Measurements from ENCODE around the gene TJAP1. TPM values are rescaled to one million over a fixed set of nuclear protein-coding genes. Genes with fewer than 3 reads are reported as not detected.

The TJAP1 gene
- polyA plus RNA-seq, 3 donors from 2014 or later = 2.6 to 10.9 (median 3.4) TPM

DNA sequence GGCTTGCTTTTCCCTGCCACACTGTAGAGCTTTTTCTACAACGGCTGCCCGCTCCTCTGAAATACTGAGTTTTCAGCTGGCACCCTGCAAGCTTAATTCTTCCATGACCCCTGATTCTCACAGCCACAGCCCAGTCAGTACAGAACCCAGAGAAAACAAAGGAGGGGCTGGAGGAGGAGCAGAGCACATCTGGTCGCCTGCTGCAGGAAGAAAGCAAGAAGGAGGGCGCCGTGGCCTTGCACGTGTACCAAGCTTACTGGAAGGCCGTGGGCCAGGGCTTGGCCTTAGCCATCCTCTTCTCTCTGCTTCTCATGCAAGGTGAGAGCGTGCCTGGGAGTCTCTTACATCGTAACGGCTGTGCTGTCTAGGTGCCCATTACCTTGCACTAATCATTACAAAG is 33.3 kb upstream of the TJAP1 start:
- H3K9me3 Mint-ChIP-seq = no peaks in the 10 kb centered on the region

GRCh38 chr6:43444582-43444981 is 32.8 kb upstream of the TJAP1 start:
- DNase-seq = no peak
- no peak overlapping the region for H3K27ac Mint-ChIP-seq
- no peaks in the 10 kb centered on the region for H3K9me3 Mint-ChIP-seq
- peaks cover 4 to 23% (median 15%) of the 10 kb centered on the region in 3 donors for H3K36me3 Mint-ChIP-seq
- H3K4me3 Mint-ChIP-seq = no peak overlapping the region
- H3K4me1 Mint-ChIP-seq = no peaks in the 10 kb centered on the region
- H3K27me3 Mint-ChIP-seq (ENCODE audit: low read depth in 3 of 3) = peaks cover 0 to 2% (median 0%) of the 10 kb centered on the region in 3 donors

More for the DNA sequence above, 33.3 kb upstream of the TJAP1 start:
- Mint-ChIP-seq H3K36me3 (peaks cover 4 to 23% (median 15%) of the 10 kb centered on the region in 3 donors), H3K4me1 (no peaks in the 10 kb centered on the region), H3K4me3 (no peak overlapping the region), H3K27me3 (ENCODE audit: low read depth in 3 of 3) (peaks cover 0 to 2% (median 0%) of the 10 kb centered on the region in 3 donors), H3K27ac (no peak overlapping the region)
- DNase-seq = no peak

DNA sequence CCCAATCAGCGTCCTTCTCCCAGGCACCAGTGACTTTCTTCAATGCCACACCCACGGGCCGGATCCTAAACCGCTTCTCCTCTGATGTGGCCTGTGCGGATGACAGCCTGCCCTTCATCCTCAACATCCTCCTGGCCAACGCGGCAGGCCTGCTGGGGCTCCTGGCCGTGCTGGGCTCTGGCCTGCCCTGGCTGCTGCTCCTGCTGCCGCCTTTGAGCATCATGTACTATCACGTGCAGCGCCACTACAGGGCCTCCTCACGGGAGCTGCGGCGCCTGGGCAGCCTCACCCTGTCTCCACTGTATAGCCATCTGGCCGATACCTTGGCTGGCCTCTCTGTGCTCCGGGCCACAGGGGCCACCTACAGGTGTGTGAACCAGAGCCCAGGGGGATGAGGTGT is 31.8 kb upstream of the TJAP1 start:
- Mint-ChIP-seq H3K27me3 (ENCODE audit: low read depth in 3 of 3) (peaks cover 0 to 2% (median 0%) of the 10 kb centered on the region in 3 donors), H3K4me1 (no peaks in the 10 kb centered on the region), H3K9me3 (no peaks in the 10 kb centered on the region), H3K4me3 (no peak overlapping the region), H3K27ac (no peak overlapping the region), H3K36me3 (peaks cover 4 to 23% (median 15%) of the 10 kb centered on the region in 3 donors)
- DNase-seq = no peak

DNA sequence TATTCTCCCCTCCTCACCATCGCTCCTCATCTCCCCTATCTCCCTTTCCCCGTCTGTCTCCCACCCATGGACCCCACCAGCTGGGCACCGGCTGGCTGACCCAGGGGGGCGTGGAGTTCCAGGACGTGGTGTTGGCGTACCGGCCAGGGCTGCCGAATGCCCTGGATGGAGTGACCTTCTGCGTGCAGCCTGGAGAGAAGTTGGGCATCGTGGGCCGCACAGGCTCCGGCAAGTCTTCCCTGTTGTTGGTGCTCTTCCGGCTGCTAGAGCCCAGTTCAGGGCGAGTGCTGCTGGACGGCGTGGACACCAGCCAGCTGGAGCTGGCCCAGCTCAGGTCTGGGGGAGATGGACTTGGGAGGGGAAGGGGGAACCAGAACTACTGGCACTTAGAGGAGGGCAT is 29.8 kb upstream of the TJAP1 start:
- Mint-ChIP-seq H3K27ac (peak overlapping the region in 1 of 6 donors; percentile 9), H3K4me3 (no peak overlapping the region), H3K36me3 (peaks cover 4 to 28% (median 15%) of the 10 kb centered on the region in 3 donors), H3K4me1 (no peaks in the 10 kb centered on the region), H3K27me3 (ENCODE audit: low read depth in 3 of 3) (peaks cover 0 to 2% (median 0%) of the 10 kb centered on the region in 3 donors), H3K9me3 (no peaks in the 10 kb centered on the region)
- no peak for DNase-seq

- Mint-ChIP-seq H3K4me3 (no peak overlapping the region), H3K27ac (no peak overlapping the region), H3K27me3 (ENCODE audit: low read depth in 3 of 3) (peaks cover 0 to 2% (median 0%) of the 10 kb centered on the region in 3 donors)
Observed at GRCh38 chr6:43448916-43449315, 28.5 kb upstream of the TJAP1 start.

GRCh38 chr6:43450699-43451131 is 26.7 kb upstream of the TJAP1 start:
- Mint-ChIP-seq H3K4me3 (no peak overlapping the region), H3K9me3 (no peaks in the 10 kb centered on the region), H3K36me3 (peaks cover 4 to 23% (median 8%) of the 10 kb centered on the region in 3 donors), H3K4me1 (peaks cover 4 to 7% of the 10 kb centered on the region in 2 donors), H3K27me3 (ENCODE audit: low read depth in 3 of 3) (peaks cover 0 to 3% (median 1%) of the 10 kb centered on the region in 3 donors), H3K27ac (no peak overlapping the region)
- no peak for DNase-seq

More at GRCh38 chr6:43448916-43449315, 28.5 kb upstream of the TJAP1 start:
- no peak for DNase-seq
- H3K36me3 Mint-ChIP-seq = peaks cover 4 to 30% (median 13%) of the 10 kb centered on the region in 3 donors
- no peaks in the 10 kb centered on the region for H3K9me3 Mint-ChIP-seq
- H3K4me1 Mint-ChIP-seq = peaks cover 0 to 2% of the 10 kb centered on the region in 2 donors

GRCh38 chr6:43451348-43451747 is 26.0 kb upstream of the TJAP1 start:
- Mint-ChIP-seq H3K27me3 (ENCODE audit: low read depth in 3 of 3) (peaks cover 0 to 5% (median 4%) of the 10 kb centered on the region in 3 donors), H3K4me3 (no peak overlapping the region), H3K36me3 (peaks cover 4 to 20% (median 8%) of the 10 kb centered on the region in 3 donors), H3K4me1 (peaks cover 8 to 13% of the 10 kb centered on the region in 2 donors), H3K9me3 (no peaks in the 10 kb centered on the region), H3K27ac (no peak overlapping the region)
- no peak for DNase-seq

- H3K27ac Mint-ChIP-seq = peak overlapping the region in 1 of 6 donors; percentile 46
- H3K27me3 Mint-ChIP-seq (ENCODE audit: low read depth in 3 of 3) = peaks cover 0 to 5% (median 3%) of the 10 kb centered on the region in 3 donors
- no peak for DNase-seq
- no peaks in the 10 kb centered on the region for H3K9me3 Mint-ChIP-seq
- H3K4me1 Mint-ChIP-seq = peaks cover 11 to 13% of the 10 kb centered on the region in 2 donors
- peaks cover 4 to 20% (median 8%) of the 10 kb centered on the region in 3 donors for H3K36me3 Mint-ChIP-seq
- no peak overlapping the region for H3K4me3 Mint-ChIP-seq
Observed at GRCh38 chr6:43451939-43452338, 25.4 kb upstream of the TJAP1 start.

DNA sequence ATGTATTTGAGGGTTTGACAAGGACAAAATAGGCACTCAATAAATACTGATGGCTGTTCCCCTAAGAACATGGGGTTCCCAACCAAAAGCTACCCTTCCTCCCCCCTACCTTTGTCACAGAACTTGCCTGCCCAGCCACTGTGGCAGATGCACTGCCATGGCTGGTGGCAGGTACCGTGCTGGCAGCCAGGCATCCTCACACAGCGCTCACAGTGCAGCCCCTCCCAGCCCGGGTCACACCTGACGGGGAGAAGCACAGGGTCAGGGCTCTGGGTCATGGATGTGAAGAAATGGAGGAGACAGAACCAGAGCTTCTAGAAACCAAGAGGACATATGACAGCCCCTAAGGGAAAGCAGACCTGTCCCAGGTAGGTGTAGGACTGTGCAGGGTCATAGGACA is 24.5 kb upstream of the TJAP1 start:
- H3K9me3 Mint-ChIP-seq = no peaks in the 10 kb centered on the region
- peak overlapping the region in 3 of 5 donors; percentile 19 to 81 (median 33) for H3K4me3 Mint-ChIP-seq
- peaks cover 0 to 8% (median 3%) of the 10 kb centered on the region in 3 donors for H3K27me3 Mint-ChIP-seq (ENCODE audit: low read depth in 3 of 3)
- peaks cover 4 to 11% (median 8%) of the 10 kb centered on the region in 3 donors for H3K36me3 Mint-ChIP-seq
- peaks cover 12 to 13% of the 10 kb centered on the region in 2 donors for H3K4me1 Mint-ChIP-seq
- DNase-seq = no peak
- peak overlapping the region in 1 of 6 donors; percentile 55 for H3K27ac Mint-ChIP-seq

DNA sequence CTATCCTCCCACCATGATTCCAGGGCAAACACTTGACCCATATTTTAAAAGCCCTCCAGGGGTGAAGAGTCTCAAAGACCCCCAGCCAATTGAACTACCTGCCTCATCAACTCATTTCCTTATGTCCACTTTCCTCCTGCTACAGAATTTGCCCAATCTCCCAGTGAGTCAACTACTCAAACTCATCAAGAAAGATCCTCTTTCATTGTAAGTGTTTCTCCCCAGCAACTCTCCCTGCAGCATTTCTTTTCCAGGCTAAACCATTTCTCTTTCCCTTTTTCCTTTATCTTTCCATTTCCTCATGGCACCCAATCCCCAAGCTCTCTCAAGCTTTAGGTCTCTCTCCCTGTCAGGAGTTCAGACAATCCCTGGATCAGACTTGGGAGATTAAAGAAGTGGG is 23.5 kb upstream of the TJAP1 start:
- no peaks in the 10 kb centered on the region for H3K9me3 Mint-ChIP-seq
- H3K27ac Mint-ChIP-seq = peak overlapping the region in 4 of 6 donors; percentile 20 to 50 (median 33)
- H3K36me3 Mint-ChIP-seq = peaks cover 0 to 8% (median 2%) of the 10 kb centered on the region in 3 donors
- H3K4me3 Mint-ChIP-seq = peak overlapping the region; percentile 63 to 85 (median 79)
- no peak for DNase-seq
- peaks cover 12 to 13% of the 10 kb centered on the region in 2 donors for H3K4me1 Mint-ChIP-seq
- peaks cover 0 to 8% (median 3%) of the 10 kb centered on the region in 3 donors for H3K27me3 Mint-ChIP-seq (ENCODE audit: low read depth in 3 of 3)

DNA sequence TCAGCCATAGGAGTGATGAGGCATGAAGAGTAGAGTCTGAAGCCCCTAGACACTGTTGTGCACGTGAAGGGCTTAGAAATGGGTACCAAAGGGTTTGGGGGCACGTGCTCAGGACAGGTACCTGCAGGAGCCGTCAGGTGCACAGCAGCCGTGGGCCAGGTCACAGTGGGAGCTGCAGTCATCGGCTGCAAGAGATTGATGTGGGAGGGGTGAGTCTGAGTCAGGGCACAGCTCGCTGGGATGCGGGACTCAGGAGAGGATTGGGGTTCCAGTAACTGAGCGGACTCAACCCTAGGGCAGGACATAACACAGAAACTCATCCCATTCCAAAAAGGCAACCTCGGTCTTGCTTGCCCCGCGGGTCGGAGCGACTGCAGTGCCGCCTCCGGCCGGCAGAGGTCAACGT is 23.1 kb upstream of the TJAP1 start:
- peaks cover 12 to 13% of the 10 kb centered on the region in 2 donors for H3K4me1 Mint-ChIP-seq
- H3K27ac Mint-ChIP-seq = peak overlapping the region in 1 of 6 donors; percentile 23

DNA sequence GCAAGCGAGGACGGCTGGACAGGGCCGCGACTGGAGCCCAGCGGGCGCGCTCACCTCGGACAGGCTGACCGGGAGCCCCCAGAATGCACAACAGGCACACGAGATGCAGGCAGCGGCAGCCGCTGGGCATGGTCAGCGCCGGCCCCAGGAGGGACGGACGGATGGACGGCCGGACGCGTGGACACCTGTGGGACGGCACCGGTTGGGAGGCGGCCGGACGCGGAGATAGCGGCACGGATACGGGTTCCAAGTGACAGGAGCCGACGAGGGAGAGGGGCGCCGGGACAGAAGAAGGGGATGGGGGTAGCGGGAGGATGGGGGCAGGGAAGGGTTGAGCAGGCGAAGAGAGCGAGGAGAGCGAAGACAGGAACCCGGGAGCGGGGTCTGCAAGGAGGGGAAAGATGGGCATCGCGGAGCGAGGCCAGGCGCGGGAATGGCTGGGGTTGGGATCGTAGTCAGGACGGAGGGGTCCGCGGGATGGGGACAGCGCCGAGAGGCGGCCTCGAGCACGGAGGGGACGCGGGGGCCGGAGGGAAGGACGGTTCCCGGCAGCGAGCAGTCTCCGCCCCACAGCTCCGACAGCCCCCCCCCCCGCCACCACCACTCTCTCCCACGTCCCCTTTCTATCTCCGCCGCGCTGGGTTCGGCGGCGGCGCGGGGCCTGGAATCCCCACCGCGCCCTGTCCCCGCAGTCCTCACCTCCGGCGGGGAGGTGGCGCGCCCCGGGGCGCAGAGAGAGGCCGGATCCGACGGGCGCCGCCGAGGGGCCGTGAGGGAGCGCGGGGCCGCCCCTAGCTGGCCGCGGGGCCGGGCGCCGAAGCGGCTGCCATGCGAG is 22.5 kb upstream of the TJAP1 start:
- Mint-ChIP-seq H3K9me3 (no peaks in the 10 kb centered on the region), H3K4me1 (peaks cover 12 to 13% of the 10 kb centered on the region in 2 donors), H3K36me3 (peaks cover 0 to 8% (median 0%) of the 10 kb centered on the region in 3 donors), H3K4me3 (peak overlapping the region; percentile 63 to 85 (median 79)), H3K27ac (no peak overlapping the region), H3K27me3 (ENCODE audit: low read depth in 3 of 3) (peaks cover 0 to 8% (median 3%) of the 10 kb centered on the region in 3 donors)
- peak; percentile 17 to 63 (median 63) for DNase-seq

More for the DNA sequence above, 23.1 kb upstream of the TJAP1 start:
- no peaks in the 10 kb centered on the region for H3K9me3 Mint-ChIP-seq
- H3K4me3 Mint-ChIP-seq = peak overlapping the region; percentile 63 to 85 (median 79)
- peaks cover 0 to 8% (median 0%) of the 10 kb centered on the region in 3 donors for H3K36me3 Mint-ChIP-seq
- H3K27me3 Mint-ChIP-seq (ENCODE audit: low read depth in 3 of 3) = peaks cover 0 to 8% (median 3%) of the 10 kb centered on the region in 3 donors
- peak in 1 of 3 donors; percentile 58 for DNase-seq

GRCh38 chr6:43455531-43456428 is 21.6 kb upstream of the TJAP1 start, which contains the start of gene DLK2:
Gene DLK2 (minus strand): TSS chr6:43455548. CDS start chr6:43454825, 723 bp downstream.
- Mint-ChIP-seq H3K4me1 (peaks cover 12 to 13% of the 10 kb centered on the region in 2 donors), H3K4me3 (peak within 1 kb of the TSS; percentile 85 to 95 (median 86)), H3K27me3 (ENCODE audit: low read depth in 3 of 3) (peaks cover 3 to 8% (median 3%) of the 10 kb centered on the region in 3 donors), H3K36me3 (peaks cover 0 to 8% (median 0%) of the 10 kb centered on the region in 3 donors), H3K27ac (peak within 1 kb of the TSS; percentile 18 to 78 (median 50)), H3K9me3 (no peaks in the 10 kb centered on the region)
- peak in 2 of 3 donors; percentile 8 to 27 for DNase-seq
